WERI-Rb-1 (cell line): Measurements from ENCODE around the gene ATP11A.

ENCODE experiments used
- DNase-seq: peaks from one replicate; pipeline ENCODE4 v3.0.0-alpha.2; 2020
- H3K27ac ChIP-seq: fragments of 250-450 bp; sonication (Bioruptor Pico); 2 replicates; pipeline ENCODE4 v1.5.1; 2020; ENCODE audit warnings: mild to moderate bottlenecking, moderate library complexity
- H3K27me3 ChIP-seq: fragments of 250-450 bp; sonication (Bioruptor Pico); 2 replicates; pipeline ENCODE4 v1.5.1; 2021; ENCODE audit warnings: mild to moderate bottlenecking, low read depth, moderate library complexity; ENCODE audit not compliant: insufficient read depth, severe bottlenecking
- H3K36me3 ChIP-seq: fragments of 250-450 bp; sonication (Bioruptor Pico); 2 replicates; pipeline ENCODE4 v1.5.1; 2020; ENCODE audit warnings: mild to moderate bottlenecking, moderate library complexity
- H3K4me3 ChIP-seq: 2 replicates; pipeline ENCODE4 v1.5.1; 2011; ENCODE audit warnings: low read depth, mild to moderate bottlenecking, control low read depth, low read length
- H3K9me3 ChIP-seq: fragments of 250-450 bp; sonication (Bioruptor Pico); 2 replicates; pipeline ENCODE4 v1.5.1; 2021; ENCODE audit warnings: mild to moderate bottlenecking, moderate library complexity; ENCODE audit not compliant: severe bottlenecking
- CTCF ChIP-seq: IDR thresholded peaks from 2 replicates; pipeline ENCODE4 v1.5.1; 2011; ENCODE audit warnings: low read depth, mild to moderate bottlenecking, control low read depth, inconsistent platforms, low read length

Gene ATP11A

GRCh38 chr13:112852392-112852791 is 162.6 kb downstream of the ATP11A start:
- no peak overlapping the region for H3K27ac ChIP-seq
- no peaks in the 10 kb centered on the region for H3K27me3 ChIP-seq
- peaks cover 6% of the 10 kb centered on the region for H3K9me3 ChIP-seq
- no peak for TF ChIP-seq CTCF
- no peak overlapping the region for H3K4me3 ChIP-seq
- DNase-seq, result no peak
- peaks cover 56% of the 10 kb centered on the region for H3K36me3 ChIP-seq

DNA sequence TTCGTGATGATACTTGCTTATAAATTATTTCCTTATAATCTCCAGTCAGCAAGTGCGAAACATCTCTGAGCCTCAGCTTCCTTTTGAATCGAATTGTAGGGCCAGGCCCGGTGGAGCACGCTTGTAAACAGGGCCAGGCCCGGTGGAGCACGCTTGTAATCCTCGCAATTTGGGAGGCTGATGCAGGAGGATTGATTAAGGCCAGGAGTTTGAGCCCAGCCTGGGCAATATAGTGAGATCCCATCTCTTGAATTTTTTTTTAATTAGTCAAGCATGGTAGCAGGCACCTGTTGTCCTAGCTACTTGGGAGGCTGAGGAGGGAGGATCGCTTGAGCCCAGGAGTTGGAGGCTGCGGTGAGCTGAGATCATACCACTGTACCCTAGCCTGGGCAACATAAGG is 163.0 kb downstream of the ATP11A start:
- H3K4me3 ChIP-seq, result no peak overlapping the region
- no peak overlapping the region for H3K27ac ChIP-seq
- H3K9me3 ChIP-seq, result peaks cover 2% of the 10 kb centered on the region
- no peak for TF ChIP-seq CTCF
- peaks cover 54% of the 10 kb centered on the region for H3K36me3 ChIP-seq
- no peak for DNase-seq
- H3K27me3 ChIP-seq, result no peaks in the 10 kb centered on the region

- H3K9me3 ChIP-seq, result no peaks in the 10 kb centered on the region
- TF ChIP-seq CTCF, result no peak
- DNase-seq, result no peak
- no peak overlapping the region for H3K27ac ChIP-seq
- peaks cover 61% of the 10 kb centered on the region for H3K36me3 ChIP-seq
- H3K4me3 ChIP-seq, result no peak overlapping the region
- H3K27me3 ChIP-seq, result no peaks in the 10 kb centered on the region
Measured at GRCh38 chr13:112854321-112854720, 164.5 kb downstream of the ATP11A start.

- Histone ChIP-seq H3K9me3 (no peaks in the 10 kb centered on the region), H3K4me3 (no peak overlapping the region), H3K27me3 (no peaks in the 10 kb centered on the region), H3K27ac (no peak overlapping the region), H3K36me3 (peaks cover 65% of the 10 kb centered on the region)
- DNase-seq, result no peak
- no peak for TF ChIP-seq CTCF
Measured at GRCh38 chr13:112855859-112856258, 166.0 kb downstream of the ATP11A start.

DNA sequence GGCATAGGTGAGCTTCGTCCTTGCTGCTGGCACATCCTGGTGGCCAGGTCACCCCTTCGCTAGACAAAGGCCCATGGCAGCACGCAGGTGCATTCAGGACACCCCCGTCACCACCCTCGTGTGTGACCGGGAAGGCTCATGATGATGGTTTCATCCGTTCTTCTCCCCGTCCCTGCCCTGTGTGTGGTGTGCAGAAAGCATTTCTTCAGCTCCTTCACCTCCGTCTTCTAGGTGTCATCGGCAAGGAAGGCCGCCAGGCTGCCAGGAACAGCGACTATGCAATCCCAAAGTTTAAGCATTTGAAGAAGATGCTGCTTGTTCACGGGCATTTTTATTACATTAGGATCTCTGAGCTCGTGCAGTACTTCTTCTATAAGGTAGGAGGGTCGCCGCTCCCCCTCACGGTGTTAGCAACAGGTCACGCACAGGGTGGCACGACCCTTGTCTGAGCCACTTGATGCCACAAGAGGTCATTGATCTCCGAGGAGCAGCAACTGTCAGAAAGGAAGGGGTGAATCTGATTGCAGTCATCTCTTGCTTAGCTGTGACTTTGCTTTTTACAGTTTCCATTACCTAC is 168.2 kb downstream of the ATP11A start:
- no peaks in the 10 kb centered on the region for H3K27me3 ChIP-seq
- no peak for TF ChIP-seq CTCF
- no peaks in the 10 kb centered on the region for H3K9me3 ChIP-seq
- H3K27ac ChIP-seq, result no peak overlapping the region
- peaks cover 58% of the 10 kb centered on the region for H3K36me3 ChIP-seq
- no peak for DNase-seq
- no peak overlapping the region for H3K4me3 ChIP-seq
